ENCODE measurements around the gene MSMP. TPM values are rescaled to one million over a fixed set of nuclear protein-coding genes. Genes with fewer than 3 reads are reported as not detected.

MSMP gene
- polyA plus RNA-seq (2012; ENCODE audit: insufficient read depth, insufficient read length, low read depth), result 2.2 TPM

GRCh38 chr9:35754264-35754663, at the start of gene MSMP:
Gene MSMP, minus strand, starts transcription at chr9:35754276. Its CDS starts 147 bp downstream, at chr9:35754129.
- DNase-seq, result no peak
- Histone ChIP-seq H3K36me3 (peaks cover 10% of the 10 kb centered on the region), H3K9me3 (no peaks in the 10 kb centered on the region), H3K4me3 (ENCODE audit: low read depth, low read length) (no peak within 1 kb of the TSS), H3K4me1 (no peaks in the 10 kb centered on the region), H3K27me3 (no peaks in the 10 kb centered on the region)
- TF ChIP-seq CTCF (IDR thresholded peaks at IDR 0.05; ENCODE audit: low read depth, low read length), result no peak

DNA sequence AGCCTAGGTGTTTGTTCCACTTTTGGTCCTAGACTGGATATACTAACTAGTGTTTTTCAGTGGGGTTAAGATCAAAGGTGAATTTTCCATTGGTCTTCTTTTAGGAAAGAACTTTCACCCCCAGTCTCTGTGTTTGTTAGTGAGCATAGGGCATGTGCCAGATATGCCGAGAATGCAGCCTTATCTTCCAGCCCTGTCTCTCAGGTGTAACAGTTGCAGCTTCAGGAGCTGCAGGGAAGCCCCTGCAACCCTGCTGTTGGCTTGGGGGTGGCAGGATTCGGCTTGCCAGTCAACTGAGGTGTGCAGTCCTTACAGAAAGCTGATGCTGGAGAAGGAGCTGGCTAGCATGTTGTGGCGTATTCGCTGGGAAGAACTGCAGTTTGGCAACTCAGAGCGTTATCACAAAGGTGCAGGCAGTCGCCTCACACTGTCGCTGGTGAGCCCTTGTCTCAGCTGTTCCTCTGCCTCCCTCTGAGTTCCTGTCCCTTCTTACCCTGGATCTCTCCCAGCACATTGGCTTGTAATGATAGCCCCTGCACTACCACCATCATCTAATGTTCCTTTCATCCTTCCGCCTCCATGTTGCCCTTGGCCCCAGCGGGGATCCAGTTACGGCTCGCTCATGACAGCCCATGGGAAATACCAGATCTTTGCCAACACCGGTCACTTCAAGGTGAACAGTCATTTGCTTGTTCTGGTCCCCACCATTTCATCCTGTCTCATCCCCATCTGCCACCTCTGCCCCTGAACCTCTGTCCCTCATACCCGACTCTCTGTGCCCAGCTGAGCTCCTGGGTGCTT, 47.5 kb upstream of the MSMP start:
- no peak for TF ChIP-seq CTCF (IDR thresholded peaks at IDR 0.05; ENCODE audit: low read depth, low read length)

DNA sequence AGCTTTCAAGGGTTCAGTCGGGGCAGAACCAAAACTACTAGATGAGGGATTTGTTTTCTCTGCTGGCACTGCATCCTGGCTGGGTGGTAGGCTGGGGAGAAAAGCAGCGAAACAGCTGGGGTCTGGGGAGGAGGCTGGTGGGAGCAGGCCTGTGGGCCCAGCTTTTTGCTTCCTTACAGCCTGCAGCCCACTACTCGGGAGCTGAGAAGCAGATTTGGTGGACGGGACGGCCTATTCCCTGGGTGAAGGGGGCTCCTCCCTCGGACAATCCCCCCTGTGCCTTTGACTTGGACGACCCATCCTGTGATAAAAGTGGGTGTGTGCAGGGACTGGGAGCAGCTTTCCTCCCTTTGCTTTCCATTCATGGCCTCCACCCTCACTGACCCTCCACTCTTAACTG, 46.5 kb upstream of the MSMP start:
- peaks cover 14% of the 10 kb centered on the region for H3K4me1 ChIP-seq
- no peak overlapping the region for H3K4me3 ChIP-seq (ENCODE audit: low read depth, low read length)
- H3K9me3 ChIP-seq, result no peaks in the 10 kb centered on the region
- H3K27me3 ChIP-seq, result no peaks in the 10 kb centered on the region
- no peaks in the 10 kb centered on the region for H3K36me3 ChIP-seq
- DNase-seq, result no peak
- TF ChIP-seq CTCF (IDR thresholded peaks at IDR 0.05; ENCODE audit: low read depth, low read length), result no peak

More for the DNA sequence above, 47.5 kb upstream of the MSMP start:
- Histone ChIP-seq H3K36me3 (peaks cover under 1% of the 10 kb centered on the region; the same call in 1 of the 2 replicates), H3K4me3 (ENCODE audit: low read depth, low read length) (no peak overlapping the region), H3K4me1 (peaks cover 14% of the 10 kb centered on the region), H3K27me3 (no peaks in the 10 kb centered on the region), H3K9me3 (no peaks in the 10 kb centered on the region)
- no peak for DNase-seq

DNA sequence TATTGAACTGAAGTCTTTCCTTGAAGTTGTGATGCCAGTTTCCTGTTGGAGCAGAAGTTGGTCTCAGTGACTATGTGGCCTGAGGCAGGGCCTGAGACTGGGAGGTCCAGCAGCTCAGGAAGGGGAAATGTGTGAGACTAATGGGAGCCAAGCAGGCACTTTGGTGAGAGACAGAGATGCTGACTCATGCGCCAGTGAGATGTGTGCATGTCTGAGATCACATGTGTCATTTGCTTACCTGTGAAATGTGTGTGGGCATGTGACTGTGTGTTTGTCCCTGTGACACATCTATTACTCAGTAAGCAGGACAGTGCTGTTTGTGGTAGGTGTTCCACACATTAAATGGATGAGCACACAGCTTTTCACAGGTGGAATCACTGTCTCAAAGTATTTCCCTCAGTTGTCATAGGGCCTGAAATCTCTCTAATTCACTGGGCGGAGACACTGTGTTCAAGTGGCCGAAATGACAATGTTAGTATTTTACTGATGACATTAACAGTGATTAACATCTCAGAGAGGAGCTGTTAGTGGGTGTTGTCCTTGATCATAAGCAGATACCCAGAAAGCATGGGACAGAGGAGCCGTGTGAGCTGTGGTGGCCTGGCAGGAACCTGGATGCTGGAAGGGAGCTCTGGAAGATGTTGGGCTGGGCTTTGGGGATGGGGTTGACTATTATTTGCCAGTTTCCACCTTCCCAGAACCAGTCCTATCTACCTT, 44.7 kb upstream of the MSMP start:
- no peak overlapping the region for H3K4me3 ChIP-seq (ENCODE audit: low read depth, low read length)

GRCh38 chr9:35797311-35798109, 43.4 kb upstream of the MSMP start:
- no peaks in the 10 kb centered on the region for H3K9me3 ChIP-seq
- TF ChIP-seq CTCF (IDR thresholded peaks at IDR 0.05; ENCODE audit: low read depth, low read length), result no peak
- H3K4me1 ChIP-seq, result peaks cover 17% of the 10 kb centered on the region
- no peaks in the 10 kb centered on the region for H3K27me3 ChIP-seq
- DNase-seq, result no peak
- H3K36me3 ChIP-seq, result no peaks in the 10 kb centered on the region
- no peak overlapping the region for H3K4me3 ChIP-seq (ENCODE audit: low read depth, low read length)

More for the DNA sequence above, 44.7 kb upstream of the MSMP start:
- peaks cover 14% of the 10 kb centered on the region for H3K4me1 ChIP-seq
- H3K36me3 ChIP-seq, result no peaks in the 10 kb centered on the region
- DNase-seq, result peak; percentile 44
- no peaks in the 10 kb centered on the region for H3K27me3 ChIP-seq
- H3K9me3 ChIP-seq, result no peaks in the 10 kb centered on the region
- no peak for TF ChIP-seq CTCF (IDR thresholded peaks at IDR 0.05; ENCODE audit: low read depth, low read length)

All from BE2C (cell line).